Activated B cell treated with CpG ODN at 0.5 μM for 24 hours (primary cell): ENCODE results near the gene SON. TPM values are rescaled to one million over a fixed set of nuclear protein-coding genes. Genes with fewer than 3 reads are reported as not detected.
"Not testable (repeated sequence)": the region's sequence is repeated elsewhere in the genome, so short reads cannot be mapped to it uniquely, and the experiment has no call there.

Source experiments
- ATAC-seq: fragments of 200-7000 bp; cut with Tn5 transposase; one replicate; pipeline ENCODE4 v1.10.0; 2021; ENCODE audit warnings: low read depth, mild to moderate bottlenecking, moderate library complexity
- CTCF ChIA-PET: fragments of 350-600 bp; sonication (Branson Sonifier 250); formaldehyde crosslinking; loops from one replicate; lab custom pipeline; 2021; ENCODE audit warnings: antibody characterized with exemption; lab: Charles Lee
- POLR2A ChIA-PET: fragments of 350-600 bp; sonication (Branson Sonifier 250); formaldehyde crosslinking; loops from one replicate; lab custom pipeline; 2021; ENCODE audit warnings: antibody characterized with exemption; lab: Charles Lee
- DNase-seq: peaks from one replicate; pipeline ENCODE4 v3.0.0; 2022
- H3K27ac Mint-ChIP-seq: one replicate; pipeline ENCODE4 v1.8.0; 2020; ENCODE audit warnings: mixed read lengths
- H3K27me3 Mint-ChIP-seq: one replicate; pipeline ENCODE4 v1.8.0; 2021; ENCODE audit warnings: mixed read lengths
- H3K36me3 Mint-ChIP-seq: one replicate; pipeline ENCODE4 v1.8.0; 2021; ENCODE audit warnings: low read depth, mixed read lengths
- H3K4me1 Mint-ChIP-seq: one replicate; pipeline ENCODE4 v1.8.0; 2021; ENCODE audit warnings: mixed read lengths
- H3K4me3 Mint-ChIP-seq: one replicate; pipeline ENCODE4 v1.8.0; 2020; ENCODE audit warnings: mild to moderate bottlenecking, mixed read lengths
- H3K9me3 Mint-ChIP-seq: one replicate; pipeline ENCODE4 v1.8.0; 2020; ENCODE audit warnings: mixed read lengths
- intact Hi-C: fragments of 100-400 bp; cut with micrococcal nuclease; formaldehyde crosslinking; loops from one replicate; pipeline ENCODE4 v1.15.1; 2024
- total RNA-seq: library from RNA; stranded (reverse); gene quantifications from 2 replicates; pipeline ENCODE4 v1.2.3, GENCODE V29; 2022
- TF ChIP-seq, protein P1 (sequence below): fragments of 200-600 bp; IDR thresholded peaks from one replicate; pipeline ENCODE4 v1.8.0; 2022; ENCODE audit warnings: antibody characterized with exemption, mild to moderate bottlenecking

The SON gene
- total RNA-seq, 1 donor from 2014 or later: 474 TPM

DNA sequence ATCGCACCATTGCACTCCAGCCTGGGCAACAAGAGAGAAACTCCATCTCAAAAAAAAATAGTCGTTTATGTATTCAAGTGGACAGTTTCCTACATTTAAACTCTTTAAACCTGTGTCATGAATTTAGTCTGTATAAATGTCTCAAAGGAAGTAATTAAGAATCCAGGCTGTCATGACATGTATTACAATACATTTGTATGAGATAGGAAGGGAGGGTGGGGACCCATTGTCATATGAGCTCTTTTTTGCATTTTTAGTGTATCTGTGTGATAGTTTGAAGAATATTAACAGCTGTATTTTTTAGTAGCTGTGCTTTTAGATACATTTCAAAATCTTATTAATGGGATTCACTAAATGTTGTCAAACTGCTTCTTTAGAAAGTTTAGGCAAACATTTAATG is 25.6 kb downstream of the SON start:
- ATAC-seq (no peak), DNase-seq (no peak)
- no peaks in the 10 kb centered on the region for H3K27me3 Mint-ChIP-seq
- TF ChIP-seq, protein P1, sequence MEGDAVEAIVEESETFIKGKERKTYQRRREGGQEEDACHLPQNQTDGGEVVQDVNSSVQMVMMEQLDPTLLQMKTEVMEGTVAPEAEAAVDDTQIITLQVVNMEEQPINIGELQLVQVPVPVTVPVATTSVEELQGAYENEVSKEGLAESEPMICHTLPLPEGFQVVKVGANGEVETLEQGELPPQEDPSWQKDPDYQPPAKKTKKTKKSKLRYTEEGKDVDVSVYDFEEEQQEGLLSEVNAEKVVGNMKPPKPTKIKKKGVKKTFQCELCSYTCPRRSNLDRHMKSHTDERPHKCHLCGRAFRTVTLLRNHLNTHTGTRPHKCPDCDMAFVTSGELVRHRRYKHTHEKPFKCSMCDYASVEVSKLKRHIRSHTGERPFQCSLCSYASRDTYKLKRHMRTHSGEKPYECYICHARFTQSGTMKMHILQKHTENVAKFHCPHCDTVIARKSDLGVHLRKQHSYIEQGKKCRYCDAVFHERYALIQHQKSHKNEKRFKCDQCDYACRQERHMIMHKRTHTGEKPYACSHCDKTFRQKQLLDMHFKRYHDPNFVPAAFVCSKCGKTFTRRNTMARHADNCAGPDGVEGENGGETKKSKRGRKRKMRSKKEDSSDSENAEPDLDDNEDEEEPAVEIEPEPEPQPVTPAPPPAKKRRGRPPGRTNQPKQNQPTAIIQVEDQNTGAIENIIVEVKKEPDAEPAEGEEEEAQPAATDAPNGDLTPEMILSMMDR: no peak
- H3K4me3 Mint-ChIP-seq: no peak overlapping the region
- ChIA-PET POLR2A (no interaction called here), CTCF (no interaction called here)
- intact Hi-C loops: no loop called here
- no peaks in the 10 kb centered on the region for H3K9me3 Mint-ChIP-seq
- no peak overlapping the region for H3K27ac Mint-ChIP-seq
- H3K36me3 Mint-ChIP-seq: peaks cover 65% of the 10 kb centered on the region
- H3K4me1 Mint-ChIP-seq: no peaks in the 10 kb centered on the region

DNA sequence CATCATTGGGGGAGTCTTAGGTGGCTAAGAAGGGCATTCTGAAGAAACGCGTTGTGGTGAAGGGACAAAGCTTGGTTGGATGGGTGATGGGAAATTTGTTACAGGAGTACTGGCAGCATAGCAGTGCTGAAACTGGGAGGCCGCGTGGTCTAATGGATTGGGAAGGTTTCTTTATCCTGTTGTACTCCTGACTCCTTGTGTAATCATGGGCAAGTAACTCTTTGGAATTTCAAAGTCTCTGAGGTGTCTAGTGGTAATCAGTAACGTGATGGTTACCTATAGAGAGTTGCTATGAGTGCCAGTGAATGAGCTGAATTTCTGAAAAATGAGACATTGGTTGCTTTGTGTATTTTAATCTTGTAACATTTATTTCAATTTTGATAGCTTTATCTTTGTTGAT is 27.2 kb downstream of the SON start:
- Mint-ChIP-seq H3K36me3 (peaks cover 68% of the 10 kb centered on the region), H3K4me1 (no peaks in the 10 kb centered on the region)

GRCh38 chr21:33572350-33572749 is 29.5 kb downstream of the SON start:
- no peak overlapping the region for H3K27ac Mint-ChIP-seq
- CTCF ChIA-PET: interaction anchor here (1.0 kb wide), 1 partner anchor 33 kb away, joined by 3 read pairs; no protein-coding TSS in a partner anchor
- ATAC-seq: no peak
- TF ChIP-seq, protein P1: no peak
- H3K36me3 Mint-ChIP-seq: peaks cover 77% of the 10 kb centered on the region
- H3K4me3 Mint-ChIP-seq: no peak overlapping the region
- no peaks in the 10 kb centered on the region for H3K9me3 Mint-ChIP-seq
- H3K27me3 Mint-ChIP-seq: no peaks in the 10 kb centered on the region
- POLR2A ChIA-PET: no interaction called here
- no peak for DNase-seq
- H3K4me1 Mint-ChIP-seq: no peaks in the 10 kb centered on the region
- intact Hi-C loops: no loop called here

More for the DNA sequence above, 27.2 kb downstream of the SON start:
- Mint-ChIP-seq H3K4me3 (no peak overlapping the region), H3K27ac (no peak overlapping the region), H3K27me3 (no peaks in the 10 kb centered on the region), H3K9me3 (no peaks in the 10 kb centered on the region)
- DNase-seq (no peak), ATAC-seq (no peak)
- ChIA-PET POLR2A (no interaction called here), CTCF (no interaction called here)
- intact Hi-C loops: no loop called here
- TF ChIP-seq, protein P1: no peak

- H3K4me1 Mint-ChIP-seq, ATAC-seq, CTCF ChIA-PET, POLR2A ChIA-PET, H3K9me3 Mint-ChIP-seq, H3K27ac Mint-ChIP-seq, H3K4me3 Mint-ChIP-seq, DNase-seq, intact Hi-C loops, H3K27me3 Mint-ChIP-seq: not testable (repeated sequence)
- H3K36me3 Mint-ChIP-seq: peaks cover 62% of the 10 kb centered on the region
Observed at GRCh38 chr21:33576741-33577141, 33.9 kb downstream of the SON start.

GRCh38 chr21:33578214-33578613 is 35.4 kb downstream of the SON start:
- H3K4me3 Mint-ChIP-seq: no peak overlapping the region
- no peaks in the 10 kb centered on the region for H3K9me3 Mint-ChIP-seq
- peaks cover 50% of the 10 kb centered on the region for H3K36me3 Mint-ChIP-seq
- H3K4me1 Mint-ChIP-seq: no peaks in the 10 kb centered on the region
- no peaks in the 10 kb centered on the region for H3K27me3 Mint-ChIP-seq
- intact Hi-C loops: no loop called here
- ChIA-PET CTCF (no interaction called here), POLR2A (interaction anchor here (0.7 kb wide), 1 partner anchor 806 kb away, joined by 6 read pairs; no protein-coding TSS in a partner anchor)
- no peak for DNase-seq
- ATAC-seq: no peak
- TF ChIP-seq, protein P1: no peak
- H3K27ac Mint-ChIP-seq: no peak overlapping the region
